ENCODE data around the gene SYK.

- TF ChIP-seq CTCF (conservative IDR thresholded peaks at IDR 0.05 in 1 of 2, IDR thresholded peaks at IDR 0.05 in 1 of 2; ENCODE audit: low read depth in 1 of 2, low read length in 2 of 2) (no peak), EZH2 (IDR thresholded peaks at IDR 0.05; ENCODE audit: low read length, missing control alignments) (no peak)
Observed at GRCh38 chr9:90903766-90904424, 102.3 kb downstream of the SYK start.
